CD4-positive, alpha-beta T cell (primary cell): ENCODE results near the gene NPRL2. TPM values are rescaled to one million over a fixed set of nuclear protein-coding genes. Genes with fewer than 3 reads are reported as not detected.

Source experiments
- ATAC-seq: fragments of 200-7000 bp; cut with Tn5 transposase; one replicate; pipeline ENCODE4 v1.10.0; 2022; ENCODE audit warnings: mild to moderate bottlenecking; ENCODE audit not compliant: poor library complexity
- CTCF ChIA-PET: fragments of 350-600 bp; sonication (Branson Sonifier 250); formaldehyde crosslinking; loops from one replicate; lab custom pipeline; 2021; ENCODE audit warnings: antibody characterized with exemption, inconsistent platforms; lab: Charles Lee
- POLR2A ChIA-PET: fragments of 350-600 bp; sonication (Branson Sonifier 250); formaldehyde crosslinking; loops from one replicate; lab custom pipeline; 2021; ENCODE audit warnings: antibody characterized with exemption, inconsistent platforms; lab: Charles Lee
- DNase-seq, 14 experiments: peaks; one replicate each; pipeline ENCODE4 v3.0.0-alpha.2; 2013 to 2020; ENCODE audit warnings: mixed read lengths in 2 of 14
- H3K27ac ChIP-seq, 2 donors: one replicate each; pipeline versions ENCODE4 v1.5.1 to v1.7.0; 2013; ENCODE audit warnings: low read length in 2 of 2, low read depth in 1 of 2, mild to moderate bottlenecking in 1 of 2
- H3K27me3 ChIP-seq, 2 experiments: 1 replicate in 1 of 2; 2 replicates in 1 of 2; pipeline versions ENCODE4 v1.6.1 to v1.7.0; 2013; ENCODE audit warnings: low read length in 2 of 2, control low read depth in 1 of 2, mild to moderate bottlenecking in 1 of 2, moderate library complexity in 1 of 2; ENCODE audit not compliant: insufficient read depth in 2 of 2, control insufficient read depth in 1 of 2
- H3K36me3 ChIP-seq: one replicate; pipeline ENCODE4 v1.6.1; 2013; ENCODE audit warnings: low read length, control low read depth; ENCODE audit not compliant: insufficient read depth
- H3K4me1 ChIP-seq: one replicate; pipeline ENCODE4 v1.6.1; 2013; ENCODE audit warnings: low read length, control low read depth; ENCODE audit not compliant: insufficient read depth
- H3K4me3 ChIP-seq: one replicate; pipeline ENCODE4 v1.5.1; 2013; ENCODE audit warnings: mild to moderate bottlenecking, low read length, moderate library complexity
- H3K9me3 ChIP-seq, 2 experiments: 1 replicate in 1 of 2; 2 replicates in 1 of 2; pipeline versions ENCODE4 v1.6.1 to v1.7.0; 2013; ENCODE audit warnings: low read length in 2 of 2, mild to moderate bottlenecking in 2 of 2, control low read depth in 1 of 2, moderate library complexity in 1 of 2; ENCODE audit not compliant: control insufficient read depth in 1 of 2, insufficient read depth in 1 of 2
- H3K27ac Mint-ChIP-seq: one replicate; pipeline ENCODE4 v1.8.0; 2020; ENCODE audit warnings: mixed read lengths
- H3K27me3 Mint-ChIP-seq: one replicate; pipeline ENCODE4 v1.8.0; 2021; ENCODE audit warnings: mixed read lengths
- H3K36me3 Mint-ChIP-seq: one replicate; pipeline ENCODE4 v1.8.0; 2021; ENCODE audit warnings: low read depth, mixed read lengths
- H3K4me1 Mint-ChIP-seq: one replicate; pipeline ENCODE4 v1.8.0; 2021; ENCODE audit warnings: low read depth, mixed read lengths
- H3K4me3 Mint-ChIP-seq: one replicate; pipeline ENCODE4 v1.8.0; 2020; ENCODE audit warnings: mild to moderate bottlenecking, mixed read lengths
- H3K9me3 Mint-ChIP-seq: one replicate; pipeline ENCODE4 v1.8.0; 2020; ENCODE audit warnings: mixed read lengths
- CTCF ChIP-seq: fragments of 200-600 bp; IDR thresholded peaks from one replicate; pipeline ENCODE4 v1.8.0; 2022; ENCODE audit warnings: antibody characterized with exemption, mild to moderate bottlenecking
- intact Hi-C, 2 experiments: fragments of 100-400 bp; cut with DNase I in 1 of 2; cut with micrococcal nuclease in 1 of 2; formaldehyde crosslinking; loops; one replicate each; pipeline versions ENCODE4 v1.15.1 to v1.9.0; 2023 to 2025; cut with DNase I, micrococcal nuclease
- total RNA-seq, 174 experiments: library from RNA in 2 of 174; stranded (reverse) in 2 of 174; gene quantifications; one replicate each; pipeline ENCODE4 v1.2.3 and lab custom pipeline; 2021 to 2026

Gene NPRL2
- total RNA-seq, 2 experiments from 2014 or later = 29.4 to 33.2 TPM

- H3K9me3 Mint-ChIP-seq = no peaks in the 10 kb centered on the region
- Histone ChIP-seq H3K27ac (no peak overlapping the region), H3K36me3 (no peaks in the 10 kb centered on the region), H3K27me3 (no peaks in the 10 kb centered on the region), H3K4me3 (no peak overlapping the region), H3K4me1 (no peaks in the 10 kb centered on the region), H3K9me3 (no peaks in the 10 kb centered on the region)
- no peak for ATAC-seq
- H3K27ac Mint-ChIP-seq = no peak overlapping the region
- no peaks in the 10 kb centered on the region for H3K4me1 Mint-ChIP-seq
- no peak for TF ChIP-seq CTCF
- no peak overlapping the region for H3K4me3 Mint-ChIP-seq
- ChIA-PET POLR2A (no interaction called here), CTCF (interaction anchor here (0.9 kb wide), 1 partner anchor 35 kb away, joined by 3 read pairs; no protein-coding TSS in a partner anchor)
- no peak for DNase-seq
- intact Hi-C loops = no loop called here
- no peaks in the 10 kb centered on the region for H3K27me3 Mint-ChIP-seq
- H3K36me3 Mint-ChIP-seq = no peaks in the 10 kb centered on the region
Measured at GRCh38 chr3:50381383-50381782, 30.8 kb upstream of the NPRL2 start.

- intact Hi-C loops = no loop called here
- DNase-seq = no peak
- H3K9me3 ChIP-seq = no peaks in the 10 kb centered on the region
- Mint-ChIP-seq H3K36me3 (no peaks in the 10 kb centered on the region), H3K27me3 (no peaks in the 10 kb centered on the region), H3K27ac (no peak overlapping the region), H3K9me3 (no peaks in the 10 kb centered on the region), H3K4me1 (no peaks in the 10 kb centered on the region), H3K4me3 (no peak overlapping the region)
- no peak for ATAC-seq
- no peak overlapping the region for H3K27ac ChIP-seq
- CTCF ChIA-PET = interaction anchor here (0.9 kb wide), 1 partner anchor 34 kb away, joined by 3 read pairs; no protein-coding TSS in a partner anchor
- no peaks in the 10 kb centered on the region for H3K36me3 ChIP-seq
- TF ChIP-seq CTCF = no peak
- H3K4me3 ChIP-seq = no peak overlapping the region
- POLR2A ChIA-PET = no interaction called here
- H3K4me1 ChIP-seq = no peaks in the 10 kb centered on the region
- no peaks in the 10 kb centered on the region for H3K27me3 ChIP-seq
Measured at GRCh38 chr3:50380405-50381085, 30.0 kb upstream of the NPRL2 start.

GRCh38 chr3:50378757-50379156 lies 28.2 kb upstream of the NPRL2 start:
- intact Hi-C loops = no loop called here
- Mint-ChIP-seq H3K27ac (no peak overlapping the region), H3K4me1 (no peaks in the 10 kb centered on the region), H3K36me3 (no peaks in the 10 kb centered on the region), H3K4me3 (no peak overlapping the region), H3K9me3 (no peaks in the 10 kb centered on the region), H3K27me3 (no peaks in the 10 kb centered on the region)
- ChIA-PET POLR2A (no interaction called here), CTCF (no interaction called here)
- no peak for TF ChIP-seq CTCF
- no peaks in the 10 kb centered on the region for H3K9me3 ChIP-seq
- H3K4me1 ChIP-seq = no peaks in the 10 kb centered on the region
- H3K27me3 ChIP-seq = no peaks in the 10 kb centered on the region
- no peak for DNase-seq
- H3K27ac ChIP-seq = no peak overlapping the region
- H3K4me3 ChIP-seq = no peak overlapping the region
- no peaks in the 10 kb centered on the region for H3K36me3 ChIP-seq
- ATAC-seq = no peak
